WI38 (cell line): ENCODE results near the gene GSTO2.

Source experiments
- H3K4me3 ChIP-seq: 2 replicates; pipeline ENCODE4 v1.5.1; 2011; ENCODE audit warnings: low read depth, mild to moderate bottlenecking, control low read depth, low read length
- CTCF ChIP-seq: IDR thresholded peaks from 2 replicates; pipeline ENCODE4 v1.5.1; 2012; ENCODE audit warnings: low read depth, mild to moderate bottlenecking, control low read depth, low read length

GSTO2 gene

GRCh38 chr10:104327745-104328645 is 59.0 kb downstream of the GSTO2 start:
- H3K4me3 ChIP-seq: peak overlapping the region; percentile 39
- TF ChIP-seq CTCF: peak; percentile 23; the same call in 1 of the 2 replicates

- peak overlapping the region; percentile 39 for H3K4me3 ChIP-seq
- no peak for TF ChIP-seq CTCF
Measured at GRCh38 chr10:104328646-104328895, 59.6 kb downstream of the GSTO2 start.

- TF ChIP-seq CTCF: no peak
- H3K4me3 ChIP-seq: peak overlapping the region; percentile 39
Measured at GRCh38 chr10:104328896-104329710, 60.1 kb downstream of the GSTO2 start.

GRCh38 chr10:104329735-104330134 is 60.8 kb downstream of the GSTO2 start:
- no peak overlapping the region; the same call in 1 of the 2 replicates for H3K4me3 ChIP-seq
- TF ChIP-seq CTCF: no peak

- no peak overlapping the region; the same call in 1 of the 2 replicates for H3K4me3 ChIP-seq
- no peak for TF ChIP-seq CTCF
Measured at GRCh38 chr10:104330168-104331110, 61.5 kb downstream of the GSTO2 start.

GRCh38 chr10:104331208-104331838 is 62.3 kb downstream of the GSTO2 start:
- no peak for TF ChIP-seq CTCF
- H3K4me3 ChIP-seq: no peak overlapping the region
